ENCODE results near the gene PRG3. TPM values are rescaled to one million over a fixed set of nuclear protein-coding genes. Genes with fewer than 3 reads are reported as not detected.

PRG3 gene
- total and polyA plus RNA-seq, 2 of the 4 experiments (the other 2 are of a cell fraction) = not detected

DNA sequence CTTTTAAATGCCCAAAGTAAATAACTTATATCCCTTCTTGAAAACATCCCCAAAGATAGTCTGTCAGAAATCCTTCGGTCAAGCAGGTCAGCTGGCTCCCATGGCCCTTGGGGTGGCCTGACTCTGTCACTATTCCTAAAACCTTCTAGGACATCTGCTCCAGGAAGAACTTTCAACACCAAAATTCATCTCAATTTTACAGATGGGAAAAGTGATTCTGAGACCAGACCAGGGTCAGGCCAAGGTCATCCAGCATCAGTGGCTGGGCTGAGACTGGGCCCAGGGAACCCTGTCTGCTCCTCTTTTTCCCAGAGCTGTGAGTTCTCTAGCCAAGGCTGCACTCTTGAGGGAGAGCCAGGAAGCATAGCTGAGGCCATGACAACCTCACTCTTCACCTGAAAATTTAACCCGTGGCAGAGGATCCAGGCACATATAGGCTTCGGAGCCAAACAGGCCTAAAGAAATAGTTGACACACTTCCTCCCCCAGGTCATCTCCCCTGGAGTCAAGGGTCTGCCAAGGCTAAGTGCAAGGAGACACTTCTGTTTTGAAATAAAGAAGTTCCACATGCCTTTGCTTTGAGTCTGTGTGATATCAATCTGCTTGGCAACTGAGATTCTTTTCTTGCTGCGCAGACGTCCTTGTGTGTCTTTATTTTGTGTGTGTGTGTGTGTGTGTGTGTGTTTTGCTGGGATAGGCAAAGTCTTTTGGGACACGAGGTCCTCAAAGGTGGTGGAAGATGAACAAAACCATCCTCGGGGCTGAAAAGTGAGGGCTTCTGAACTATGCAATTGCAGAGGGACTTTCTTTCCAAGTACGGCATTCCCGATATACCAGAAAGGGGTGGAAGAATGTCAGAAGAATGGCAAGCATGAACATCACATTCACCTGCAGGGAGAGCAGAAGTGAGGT, 26.3 kb upstream of the PRG3 start (continued):
- TF ChIP-seq, protein P1, sequence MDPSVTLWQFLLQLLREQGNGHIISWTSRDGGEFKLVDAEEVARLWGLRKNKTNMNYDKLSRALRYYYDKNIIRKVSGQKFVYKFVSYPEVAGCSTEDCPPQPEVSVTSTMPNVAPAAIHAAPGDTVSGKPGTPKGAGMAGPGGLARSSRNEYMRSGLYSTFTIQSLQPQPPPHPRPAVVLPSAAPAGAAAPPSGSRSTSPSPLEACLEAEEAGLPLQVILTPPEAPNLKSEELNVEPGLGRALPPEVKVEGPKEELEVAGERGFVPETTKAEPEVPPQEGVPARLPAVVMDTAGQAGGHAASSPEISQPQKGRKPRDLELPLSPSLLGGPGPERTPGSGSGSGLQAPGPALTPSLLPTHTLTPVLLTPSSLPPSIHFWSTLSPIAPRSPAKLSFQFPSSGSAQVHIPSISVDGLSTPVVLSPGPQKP (IDR thresholded peaks at IDR 0.05; ENCODE audit: borderline replicate concordance, low read depth, low read length) = no peak
- TF ChIP-seq POLR2A (IDR thresholded peaks at IDR 0.05; ENCODE audit: low read depth, low read length) = no peak

DNA sequence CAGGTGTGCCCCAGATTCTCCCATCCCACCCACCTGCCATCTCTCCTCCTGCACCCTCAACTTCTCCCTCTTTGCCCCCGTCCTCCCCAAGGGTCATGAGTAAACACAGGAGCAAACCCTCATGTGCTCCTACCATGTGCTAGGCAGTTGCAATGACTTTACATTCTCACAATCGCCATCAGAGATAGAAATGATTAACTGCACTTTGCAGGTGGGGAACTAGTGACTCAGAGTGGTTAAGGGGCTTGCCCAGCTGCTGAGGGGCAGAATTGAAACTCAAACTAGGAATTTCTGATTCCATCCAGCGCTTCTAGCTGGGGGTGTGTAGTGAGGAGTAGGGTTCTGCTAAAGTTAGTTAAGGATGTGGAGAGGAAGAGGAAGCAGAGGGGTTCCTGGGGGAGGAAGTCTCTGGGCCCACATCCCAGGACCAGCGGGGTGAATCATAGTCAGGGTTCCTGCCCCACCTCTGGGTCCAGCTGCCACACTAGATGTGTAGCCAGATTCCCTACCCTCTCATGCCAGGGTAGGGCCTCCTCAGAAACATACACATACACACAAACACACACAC, 25.5 kb upstream of the PRG3 start:
- H2BK120ac ChIP-seq (ENCODE audit: low read depth, low read length) = no peak overlapping the region
- dilution Hi-C loops (cut with HindIII; ENCODE audit: low sequenced_read_pairs, unreplicated experiment) = no loop called here
- no peak overlapping the region for H2AFZ ChIP-seq (replicated peaks; ENCODE audit: low read length, poor library complexity)
- no peak overlapping the region for H3K9ac ChIP-seq (ENCODE audit: low read depth, low read length)
- H2BK20ac ChIP-seq (ENCODE audit: low read depth, low read length) = no peak overlapping the region
- no peak overlapping the region for H2AK5ac ChIP-seq (ENCODE audit: low read depth, low read length)
- no peak overlapping the region for H3K14ac ChIP-seq (replicated peaks; ENCODE audit: low read depth, low read length)
- no peaks in the 10 kb centered on the region for H3K9me3 ChIP-seq (ENCODE audit: control insufficient read depth, insufficient read depth, low read length)
- no peak overlapping the region for H4K91ac ChIP-seq (ENCODE audit: insufficient read depth, low read depth, low read length)
- peaks cover 3% of the 10 kb centered on the region; the same call in 1 of the 2 replicates for H3K4me1 ChIP-seq (ENCODE audit: control insufficient read depth, insufficient read depth, low read length)
- ATAC-seq (ENCODE audit: low read depth) (no peak), DNase-seq (peak; percentile 39)
- POLR2A ChIA-PET (ENCODE audit: unreplicated experiment) = no interaction called here
- no peak overlapping the region for H3K23ac ChIP-seq (ENCODE audit: low read depth, low read length)
- CTCF ChIA-PET = interaction anchor here (0.9 kb wide), 1 partner anchor 21 kb away, joined by 3 read pairs; no protein-coding TSS in a partner anchor
- H4K20me1 ChIP-seq (ENCODE audit: insufficient read depth, low read length) = no peaks in the 10 kb centered on the region
- H2BK15ac ChIP-seq (ENCODE audit: low read depth, low read length) = no peak overlapping the region
- no peak overlapping the region for H3K4me2 ChIP-seq (ENCODE audit: low read depth, low read length)
- H3K36me3 ChIP-seq (ENCODE audit: control insufficient read depth, insufficient read depth, low read length) = peaks cover 18% of the 10 kb centered on the region
- no CpG with 5 or more reads among the region's 4 CpGs for WGBS, 2 experiments (ENCODE audit: extremely low coverage in 2 of 2, insufficient read length in 1 of 2)
- no TSS peak for BruUV-seq (replicated peaks)
- peaks cover 9% of the 10 kb centered on the region; the same call in 1 of the 2 replicates for H3K27me3 ChIP-seq (ENCODE audit: control insufficient read depth, insufficient read depth, low read length)
- H3K79me1 ChIP-seq (ENCODE audit: low read depth in 1 of 2, low read length in 2 of 2) = no peaks in the 10 kb centered on the region
- no peak overlapping the region for H3K4me3 ChIP-seq (ENCODE audit: insufficient read depth, low read depth, low read length)
- no peak overlapping the region for H3K27ac ChIP-seq (ENCODE audit: insufficient read depth, low read length)
- H4K8ac ChIP-seq (ENCODE audit: low read depth in 2 of 2, low read length in 2 of 2) = no peak overlapping the region
- no peak overlapping the region for H3K18ac ChIP-seq (ENCODE audit: low read depth, low read length)
- H4K5ac ChIP-seq (ENCODE audit: low read depth, low read length) = no peak overlapping the region
- no peak overlapping the region for H3K56ac ChIP-seq (ENCODE audit: extremely low read depth, insufficient read depth, low read length)
- no peaks in the 10 kb centered on the region for H3K9me1 ChIP-seq (ENCODE audit: insufficient read depth, low read length)
- no peak for TF ChIP-seq RFX5 (IDR thresholded peaks at IDR 0.05; ENCODE audit: low read depth, low read length)
- TF ChIP-seq, protein P2, sequence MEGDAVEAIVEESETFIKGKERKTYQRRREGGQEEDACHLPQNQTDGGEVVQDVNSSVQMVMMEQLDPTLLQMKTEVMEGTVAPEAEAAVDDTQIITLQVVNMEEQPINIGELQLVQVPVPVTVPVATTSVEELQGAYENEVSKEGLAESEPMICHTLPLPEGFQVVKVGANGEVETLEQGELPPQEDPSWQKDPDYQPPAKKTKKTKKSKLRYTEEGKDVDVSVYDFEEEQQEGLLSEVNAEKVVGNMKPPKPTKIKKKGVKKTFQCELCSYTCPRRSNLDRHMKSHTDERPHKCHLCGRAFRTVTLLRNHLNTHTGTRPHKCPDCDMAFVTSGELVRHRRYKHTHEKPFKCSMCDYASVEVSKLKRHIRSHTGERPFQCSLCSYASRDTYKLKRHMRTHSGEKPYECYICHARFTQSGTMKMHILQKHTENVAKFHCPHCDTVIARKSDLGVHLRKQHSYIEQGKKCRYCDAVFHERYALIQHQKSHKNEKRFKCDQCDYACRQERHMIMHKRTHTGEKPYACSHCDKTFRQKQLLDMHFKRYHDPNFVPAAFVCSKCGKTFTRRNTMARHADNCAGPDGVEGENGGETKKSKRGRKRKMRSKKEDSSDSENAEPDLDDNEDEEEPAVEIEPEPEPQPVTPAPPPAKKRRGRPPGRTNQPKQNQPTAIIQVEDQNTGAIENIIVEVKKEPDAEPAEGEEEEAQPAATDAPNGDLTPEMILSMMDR (conservative IDR thresholded peaks at IDR 0.05; ENCODE audit: low read depth, low read length) = no peak
- TF ChIP-seq NFE2L2 (IDR thresholded peaks at IDR 0.05; ENCODE audit: low read depth, low read length) = no peak
- no peak for TF ChIP-seq FOS (IDR thresholded peaks at IDR 0.05; ENCODE audit: low read depth, low read length)
- TF ChIP-seq MAZ (IDR thresholded peaks at IDR 0.05; ENCODE audit: borderline replicate concordance, low read depth, low read length) = no peak
- no peak for TF ChIP-seq MAFK (IDR thresholded peaks at IDR 0.05; ENCODE audit: low read depth, low read length)
- peak overlapping the region; percentile 38 for H2AK9ac ChIP-seq (replicated peaks; ENCODE audit: low read depth, low read length, poor library complexity)
- H3K4ac ChIP-seq (ENCODE audit: low read depth, low read length) = no peak overlapping the region
- H2BK5ac ChIP-seq (ENCODE audit: low read depth, low read length, poor library complexity, severe bottlenecking) = no peak overlapping the region
- intact Hi-C loops (cut with micrococcal nuclease) = no loop called here
- in situ Hi-C loops (cut with MboI; ENCODE audit: low sequenced_read_pairs) = no loop called here

All from IMR-90 (cell line).